ENCODE data around the gene SLC35F2.
A peak's percentile ranks its signal among the peaks of the same experiment; 100 is the strongest.
"Not testable (repeated sequence)": the region's sequence is repeated elsewhere in the genome, so short reads cannot be mapped to it uniquely, and the experiment has no call there.

The SLC35F2 gene

DNA sequence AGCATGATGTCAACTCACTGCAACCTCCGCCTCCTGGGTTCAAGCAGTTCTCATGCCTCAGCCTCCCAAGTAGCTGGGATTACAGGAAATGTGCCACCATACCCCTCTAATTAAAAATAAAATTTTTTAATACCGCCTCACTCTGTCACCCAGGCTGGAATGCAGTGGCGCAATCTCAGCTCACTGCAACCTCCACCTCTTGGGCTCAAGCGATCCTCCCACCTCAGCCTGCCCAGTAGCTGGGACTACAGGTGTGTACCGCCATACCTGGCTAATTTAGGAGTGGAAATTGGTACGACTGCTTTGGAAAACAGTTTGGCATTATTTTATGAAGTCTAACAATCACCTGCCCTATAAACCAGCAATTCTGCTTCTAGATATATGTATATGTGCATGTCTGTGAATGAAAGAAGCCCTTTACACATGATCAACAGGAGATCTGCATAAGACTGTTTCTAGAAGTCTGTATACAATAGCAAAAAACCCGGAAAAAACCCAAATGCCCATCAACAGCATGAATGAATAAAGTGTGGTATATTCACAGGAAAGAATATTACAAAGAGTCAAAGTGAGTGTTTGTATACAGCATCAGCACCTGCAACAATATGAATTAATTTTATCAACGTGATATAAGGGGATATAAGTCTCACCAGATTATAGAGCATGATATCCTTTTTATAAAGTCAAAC, 16.0 kb downstream of the SLC35F2 start:
- no peak for DNase-seq (ENCODE audit: low spot score)

DNA sequence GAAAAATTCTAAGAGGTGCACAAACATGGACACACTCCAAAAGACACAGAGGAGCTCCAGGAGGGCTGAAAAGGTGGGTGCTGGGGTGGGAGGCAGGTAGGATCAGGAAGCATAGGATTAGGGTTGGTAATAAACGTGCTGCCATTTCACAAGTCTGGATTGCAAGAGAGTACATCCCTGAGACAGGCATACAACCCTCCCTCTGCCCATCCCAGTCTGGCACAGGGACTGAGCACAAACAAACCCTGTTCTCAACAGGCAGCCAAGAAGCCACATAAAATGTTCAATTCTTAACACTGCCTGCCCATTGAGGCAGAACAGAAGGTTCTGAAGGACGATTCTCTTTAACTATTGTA, 18.5 kb downstream of the SLC35F2 start:
- DNase-seq (ENCODE audit: low spot score) = no peak

DNA sequence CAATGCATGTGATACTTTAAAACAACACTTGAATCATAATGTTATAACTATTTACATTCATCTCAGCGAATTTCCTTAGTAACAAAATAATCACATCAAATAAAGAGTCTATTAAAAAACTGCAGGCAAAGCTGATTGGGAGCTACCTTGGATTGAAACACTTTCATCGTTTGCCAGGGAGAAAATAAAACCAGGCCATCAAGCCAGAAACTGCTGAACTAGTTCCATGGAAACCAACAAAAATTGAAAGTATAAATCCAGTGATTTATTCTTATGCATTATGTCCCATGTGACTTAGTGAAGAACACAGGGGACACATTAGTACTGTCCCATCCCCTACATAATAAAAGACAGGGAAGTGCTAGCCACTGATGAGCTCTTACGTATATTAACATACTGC, 21.7 kb downstream of the SLC35F2 start:
- DNase-seq (ENCODE audit: low spot score) = no peak

DNA sequence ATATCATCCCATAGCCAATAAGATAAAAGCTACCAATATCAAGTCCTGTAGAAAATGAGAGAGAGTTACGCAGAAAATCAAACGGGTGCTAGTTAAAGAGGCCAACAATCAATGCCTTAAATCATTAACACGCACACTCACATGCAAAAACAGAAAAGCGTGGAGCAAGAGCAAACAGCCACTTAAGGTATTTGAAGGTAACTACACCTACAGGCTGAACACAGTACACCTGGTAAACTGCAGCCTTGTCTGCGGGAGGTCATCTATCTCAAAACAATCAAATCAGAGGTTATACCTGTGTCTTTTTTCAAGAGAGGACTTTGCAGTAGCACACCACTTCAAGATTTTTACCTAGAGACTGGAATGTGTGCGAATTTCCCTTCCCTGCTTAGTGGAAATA, 23.6 kb downstream of the SLC35F2 start:
- no peak for DNase-seq (ENCODE audit: low spot score)

GRCh38 chr11:107833926-107834325, 24.7 kb downstream of the SLC35F2 start:
- DNase-seq (ENCODE audit: low spot score) = not testable (repeated sequence)

- no peak for DNase-seq (ENCODE audit: low spot score)
Observed at GRCh38 chr11:107830915-107831540, 27.6 kb downstream of the SLC35F2 start.

DNA sequence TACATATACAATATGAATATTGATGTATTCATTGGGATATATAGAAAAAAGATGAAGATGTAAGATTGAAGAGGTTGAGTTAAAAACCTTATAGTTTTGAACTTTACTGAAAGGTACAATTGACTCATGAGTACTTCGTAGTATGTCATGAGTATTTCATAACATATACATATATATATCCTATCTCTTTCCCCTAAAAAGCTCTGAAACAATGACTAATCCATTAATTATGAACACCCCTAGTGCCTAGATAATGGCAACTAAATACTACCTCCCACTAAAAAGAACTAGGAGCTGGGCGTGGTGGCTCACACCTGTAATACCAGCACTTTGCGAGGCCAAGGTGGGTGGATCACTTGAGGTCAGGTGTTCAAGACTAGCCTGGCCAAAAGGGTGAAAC, 31.5 kb downstream of the SLC35F2 start:
- no peak for DNase-seq (ENCODE audit: low spot score)

GRCh38 chr11:107825875-107826274, 32.7 kb downstream of the SLC35F2 start:
- no peak for DNase-seq (ENCODE audit: low spot score)

GRCh38 chr11:107824668-107825369, 33.8 kb downstream of the SLC35F2 start:
- DNase-seq (ENCODE audit: low spot score) = no peak

DNA sequence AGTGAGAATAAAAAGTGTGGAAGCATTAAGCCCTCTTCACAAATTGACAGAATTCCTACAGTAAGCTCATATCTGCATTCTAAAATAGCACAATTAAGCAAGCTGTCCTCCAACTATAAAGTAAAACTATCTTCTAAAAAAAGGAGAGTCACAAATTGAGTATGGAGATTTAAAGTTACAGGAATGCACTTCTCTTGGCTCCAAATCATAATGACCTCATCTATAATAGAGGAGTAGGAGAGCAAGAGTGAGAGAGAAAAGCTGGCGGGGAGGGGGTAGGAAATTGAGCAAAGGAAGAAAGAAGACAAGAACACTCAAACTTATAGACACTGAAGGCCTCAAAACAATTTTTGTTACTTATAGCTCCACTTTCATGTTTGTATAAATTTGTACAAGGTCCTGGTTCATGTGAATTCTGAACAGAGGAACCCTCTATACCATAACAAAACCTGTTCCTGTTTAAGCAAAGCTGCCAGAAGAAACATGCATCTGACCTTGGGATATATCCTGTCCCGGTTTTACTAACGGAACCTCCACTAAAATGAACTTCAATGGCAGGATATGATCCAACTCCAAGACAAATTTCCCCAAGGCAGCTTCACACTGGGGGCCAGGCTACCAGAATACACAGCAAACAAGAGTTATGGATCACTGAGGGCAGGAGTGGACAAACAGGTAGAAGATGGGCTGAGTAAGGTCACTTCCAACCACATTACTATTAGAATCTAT, 37.2 kb downstream of the SLC35F2 start:
- no peak for DNase-seq (ENCODE audit: low spot score)

- DNase-seq (ENCODE audit: low spot score) = no peak
Observed at GRCh38 chr11:107819361-107820014, 39.1 kb downstream of the SLC35F2 start.

DNA sequence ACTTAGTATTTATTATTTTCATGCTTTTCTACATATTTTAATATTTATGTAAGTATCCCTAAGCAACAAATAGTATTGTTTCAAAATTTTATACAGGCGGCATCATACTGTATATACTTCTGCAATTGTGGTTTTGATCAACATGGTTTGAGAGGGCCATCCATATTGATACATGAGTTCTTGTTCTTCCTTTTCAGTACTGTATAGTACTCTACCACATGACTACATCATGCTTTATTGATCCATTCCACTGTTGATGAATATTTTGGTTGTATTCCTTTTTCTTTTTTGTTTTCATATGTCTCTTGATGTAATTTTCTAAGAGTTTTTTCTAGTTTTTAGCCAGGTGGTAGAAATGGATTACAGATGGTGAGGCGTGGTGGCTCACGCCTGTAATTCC, 40.1 kb downstream of the SLC35F2 start:
- DNase-seq (ENCODE audit: low spot score) = no peak

DNA sequence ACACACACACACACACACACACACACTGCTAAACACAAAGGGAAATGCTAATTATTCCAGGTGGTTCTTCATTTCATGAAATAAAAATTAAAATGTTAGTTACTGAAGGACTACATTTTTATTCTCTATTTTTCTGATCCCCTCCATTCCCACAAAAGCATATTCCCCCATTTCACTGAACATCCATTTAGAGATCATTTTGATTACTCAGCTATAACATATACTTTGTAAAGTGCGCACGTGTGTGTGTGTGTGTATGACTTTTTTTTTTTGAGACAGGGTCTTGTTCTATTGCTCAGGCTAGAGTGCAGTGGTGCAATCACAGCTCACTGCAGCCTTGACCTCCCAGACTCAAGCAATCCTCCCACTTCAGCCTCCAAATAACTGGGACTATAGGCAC, 42.6 kb downstream of the SLC35F2 start:
- DNase-seq (ENCODE audit: low spot score) = no peak

DNA sequence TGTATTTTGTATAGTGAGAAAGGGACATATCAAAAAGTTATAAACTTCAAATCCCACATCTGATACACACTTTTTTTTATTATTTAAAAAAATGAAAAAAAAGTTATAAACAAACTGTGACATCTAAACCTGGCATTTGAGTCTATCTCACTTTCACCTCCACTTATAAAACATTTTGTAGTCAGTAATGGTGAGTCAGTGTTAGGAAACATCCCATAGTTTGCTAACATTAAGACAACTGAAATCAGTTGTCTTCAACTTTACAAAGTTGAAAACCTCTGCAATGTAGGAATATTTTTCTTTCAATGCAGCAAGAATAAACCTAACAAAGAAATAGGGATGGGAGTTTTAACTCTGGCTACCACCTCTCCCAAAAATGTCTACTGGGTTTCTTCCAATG, 47.7 kb downstream of the SLC35F2 start:
- no peak for DNase-seq (ENCODE audit: low spot score)

GRCh38 chr11:107808521-107808920, 50.1 kb downstream of the SLC35F2 start:
- no peak for DNase-seq (ENCODE audit: low spot score)

- DNase-seq (ENCODE audit: low spot score) = no peak
Observed at GRCh38 chr11:107804971-107805370, 53.6 kb downstream of the SLC35F2 start.

GRCh38 chr11:107804211-107804610, 54.4 kb downstream of the SLC35F2 start:
- no peak for DNase-seq (ENCODE audit: low spot score)

- no peak for DNase-seq (ENCODE audit: low spot score)
Observed at GRCh38 chr11:107801641-107802040, 56.9 kb downstream of the SLC35F2 start.

- peak; percentile 66 for DNase-seq (ENCODE audit: low spot score)
Observed at GRCh38 chr11:107799218-107799859, 59.2 kb downstream of the SLC35F2 start.

- DNase-seq (ENCODE audit: low spot score) = no peak
Observed at GRCh38 chr11:107792049-107792443, 66.5 kb downstream of the SLC35F2 start.

- no peak for DNase-seq (ENCODE audit: low spot score)
Observed at GRCh38 chr11:107791343-107792048, 67.1 kb downstream of the SLC35F2 start.

Measured in ecto neural progenitor cell (in vitro differentiated cells).